ENCODE measurements around the gene KAT2A. TPM values are rescaled to one million over a fixed set of nuclear protein-coding genes. Genes with fewer than 3 reads are reported as not detected.
A peak's percentile ranks its signal among the peaks of the same experiment; 100 is the strongest.

Gene KAT2A
- total RNA-seq, 1 experiment from 2014 or later = 94.7 TPM

DNA sequence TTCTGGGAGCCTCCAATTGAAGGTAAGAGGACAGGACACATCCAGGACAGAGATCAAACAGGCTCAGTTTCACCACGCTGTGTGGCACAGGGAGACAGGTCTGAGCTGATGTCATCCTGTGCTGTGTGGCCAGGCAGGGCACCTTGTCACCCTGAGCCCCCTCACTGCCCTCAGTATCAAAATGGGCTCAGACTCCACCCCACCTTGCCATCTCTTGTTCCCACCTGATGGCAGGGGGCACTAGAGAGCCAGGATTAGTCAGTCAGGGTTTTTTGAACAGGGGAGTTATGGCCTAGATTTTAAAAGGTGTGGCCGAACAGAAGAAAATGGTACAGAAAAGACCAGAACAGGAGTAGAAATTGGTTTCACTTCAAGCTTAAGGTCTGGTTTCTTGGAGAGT, 2.6 kb downstream of the KAT2A start:
- Mint-ChIP-seq H3K27me3 (ENCODE audit: unreplicated experiment) (no peaks in the 10 kb centered on the region), H3K27ac (ENCODE audit: unreplicated experiment) (no peak overlapping the region), H3K9me3 (ENCODE audit: low read depth, unreplicated experiment) (no peaks in the 10 kb centered on the region), H3K36me3 (ENCODE audit: insufficient read depth, unreplicated experiment) (peaks cover 88% of the 10 kb centered on the region), H3K4me1 (ENCODE audit: low read depth, unreplicated experiment) (peaks cover 9% of the 10 kb centered on the region), H3K4me3 (ENCODE audit: low read depth, unreplicated experiment) (no peak overlapping the region)
- CTCF ChIA-PET = interaction anchor here (0.9 to 4.7 kb wide), 4 partner anchors 53 to 155 kb away, joined by 3 to 15 read pairs (median 4); partner anchors contain the start of gene DNAJC7
- TF ChIP-seq, protein P1, sequence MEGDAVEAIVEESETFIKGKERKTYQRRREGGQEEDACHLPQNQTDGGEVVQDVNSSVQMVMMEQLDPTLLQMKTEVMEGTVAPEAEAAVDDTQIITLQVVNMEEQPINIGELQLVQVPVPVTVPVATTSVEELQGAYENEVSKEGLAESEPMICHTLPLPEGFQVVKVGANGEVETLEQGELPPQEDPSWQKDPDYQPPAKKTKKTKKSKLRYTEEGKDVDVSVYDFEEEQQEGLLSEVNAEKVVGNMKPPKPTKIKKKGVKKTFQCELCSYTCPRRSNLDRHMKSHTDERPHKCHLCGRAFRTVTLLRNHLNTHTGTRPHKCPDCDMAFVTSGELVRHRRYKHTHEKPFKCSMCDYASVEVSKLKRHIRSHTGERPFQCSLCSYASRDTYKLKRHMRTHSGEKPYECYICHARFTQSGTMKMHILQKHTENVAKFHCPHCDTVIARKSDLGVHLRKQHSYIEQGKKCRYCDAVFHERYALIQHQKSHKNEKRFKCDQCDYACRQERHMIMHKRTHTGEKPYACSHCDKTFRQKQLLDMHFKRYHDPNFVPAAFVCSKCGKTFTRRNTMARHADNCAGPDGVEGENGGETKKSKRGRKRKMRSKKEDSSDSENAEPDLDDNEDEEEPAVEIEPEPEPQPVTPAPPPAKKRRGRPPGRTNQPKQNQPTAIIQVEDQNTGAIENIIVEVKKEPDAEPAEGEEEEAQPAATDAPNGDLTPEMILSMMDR (IDR thresholded peaks at IDR 0.05; ENCODE audit: unreplicated experiment) = peak; percentile 57
- no TSS peak for BruUV-seq (replicated peaks)
- intact Hi-C loops (cut with micrococcal nuclease; ENCODE audit: unreplicated experiment) = loop anchor here (5.0 to 10.0 kb wide), 2 partner anchors 51 to 286 kb away; no protein-coding TSS in a partner anchor
- DNase-seq = peak; percentile 75

DNA sequence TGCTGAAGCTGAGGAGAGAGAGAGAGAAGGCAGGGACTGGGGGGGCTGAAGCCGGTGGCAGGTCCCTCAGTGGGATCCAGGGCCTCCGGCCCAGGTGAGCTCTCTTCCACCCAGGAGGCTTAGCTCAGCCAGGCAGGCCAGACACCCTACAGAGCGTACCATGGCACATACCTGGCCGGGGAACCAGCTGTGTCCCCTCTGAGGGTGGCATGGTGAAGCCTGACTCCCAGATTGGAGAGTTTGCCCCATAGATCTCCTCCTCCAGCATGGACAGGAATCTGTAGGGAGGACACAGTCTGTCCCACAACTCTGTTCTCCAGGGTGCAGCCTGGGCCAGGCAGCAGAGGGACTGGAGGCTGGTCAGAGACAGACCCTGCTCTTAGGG, 3.0 kb downstream of the KAT2A start:
- CTCF ChIA-PET = interaction anchor here (1.4 to 4.7 kb wide), 3 partner anchors 53 to 101 kb away, joined by 3 to 15 read pairs (median 4); partner anchors contain the start of gene DNAJC7
- Mint-ChIP-seq H3K36me3 (ENCODE audit: insufficient read depth, unreplicated experiment) (peaks cover 88% of the 10 kb centered on the region), H3K4me3 (ENCODE audit: low read depth, unreplicated experiment) (no peak overlapping the region), H3K9me3 (ENCODE audit: low read depth, unreplicated experiment) (no peaks in the 10 kb centered on the region), H3K4me1 (ENCODE audit: low read depth, unreplicated experiment) (peaks cover 9% of the 10 kb centered on the region), H3K27ac (ENCODE audit: unreplicated experiment) (no peak overlapping the region), H3K27me3 (ENCODE audit: unreplicated experiment) (no peaks in the 10 kb centered on the region)
- intact Hi-C loops (cut with micrococcal nuclease; ENCODE audit: unreplicated experiment) = loop anchor here (5.0 to 10.0 kb wide), 2 partner anchors 51 to 287 kb away; no protein-coding TSS in a partner anchor
- no peak for DNase-seq
- BruUV-seq (replicated peaks) = no TSS peak
- TF ChIP-seq, protein P1 (IDR thresholded peaks at IDR 0.05; ENCODE audit: unreplicated experiment) = no peak

DNA sequence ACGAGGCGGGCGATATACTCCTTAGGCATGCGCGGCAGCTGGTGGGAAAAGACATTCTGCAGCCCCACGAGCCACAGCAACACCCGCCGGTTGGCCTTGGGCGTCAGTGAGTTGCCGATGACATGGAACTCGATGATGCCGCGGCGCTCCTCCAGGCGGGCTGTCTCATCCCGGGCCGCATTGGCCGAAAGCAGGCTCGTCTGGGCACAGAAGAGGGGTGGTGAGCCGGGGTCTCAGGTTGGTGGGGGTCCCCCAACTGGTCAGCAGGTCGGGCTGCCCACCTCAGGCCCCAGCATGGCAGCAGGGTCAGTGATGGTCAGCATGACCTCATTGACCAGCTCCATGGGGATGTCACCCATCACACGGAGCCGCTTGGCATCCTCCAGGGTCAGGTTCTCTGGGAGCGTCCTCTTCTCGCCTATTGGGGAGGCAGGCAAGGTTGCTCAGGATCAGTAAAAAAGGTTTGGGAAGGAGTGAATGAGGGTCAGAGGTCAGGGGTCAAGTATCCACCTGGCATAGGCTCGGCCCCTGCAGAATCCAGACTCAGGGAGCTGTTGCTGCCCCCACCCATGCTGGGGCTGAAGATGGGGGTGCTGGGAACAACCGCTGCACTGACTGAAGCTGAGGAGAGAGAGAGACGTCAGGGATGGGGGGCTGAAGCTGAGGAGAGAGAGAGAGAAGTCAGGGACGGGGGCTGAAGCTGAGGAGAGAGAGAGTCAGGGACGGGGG, 3.6 kb downstream of the KAT2A start:
- Mint-ChIP-seq H3K9me3 (ENCODE audit: low read depth, unreplicated experiment) (no peaks in the 10 kb centered on the region), H3K4me3 (ENCODE audit: low read depth, unreplicated experiment) (no peak overlapping the region), H3K27ac (ENCODE audit: unreplicated experiment) (no peak overlapping the region), H3K4me1 (ENCODE audit: low read depth, unreplicated experiment) (peaks cover 9% of the 10 kb centered on the region), H3K36me3 (ENCODE audit: insufficient read depth, unreplicated experiment) (peaks cover 86% of the 10 kb centered on the region), H3K27me3 (ENCODE audit: unreplicated experiment) (no peaks in the 10 kb centered on the region)
- TF ChIP-seq, protein P1 (IDR thresholded peaks at IDR 0.05; ENCODE audit: unreplicated experiment) = no peak
- intact Hi-C loops (cut with micrococcal nuclease; ENCODE audit: unreplicated experiment) = loop anchor here (5.0 to 10.0 kb wide), 2 partner anchors 50 to 287 kb away; no protein-coding TSS in a partner anchor
- no peak for DNase-seq
- BruUV-seq (replicated peaks) = no TSS peak
- CTCF ChIA-PET = interaction anchor here (1.4 to 4.7 kb wide), 3 partner anchors 52 to 100 kb away, joined by 3 to 15 read pairs (median 4); partner anchors contain the start of gene DNAJC7

DNA sequence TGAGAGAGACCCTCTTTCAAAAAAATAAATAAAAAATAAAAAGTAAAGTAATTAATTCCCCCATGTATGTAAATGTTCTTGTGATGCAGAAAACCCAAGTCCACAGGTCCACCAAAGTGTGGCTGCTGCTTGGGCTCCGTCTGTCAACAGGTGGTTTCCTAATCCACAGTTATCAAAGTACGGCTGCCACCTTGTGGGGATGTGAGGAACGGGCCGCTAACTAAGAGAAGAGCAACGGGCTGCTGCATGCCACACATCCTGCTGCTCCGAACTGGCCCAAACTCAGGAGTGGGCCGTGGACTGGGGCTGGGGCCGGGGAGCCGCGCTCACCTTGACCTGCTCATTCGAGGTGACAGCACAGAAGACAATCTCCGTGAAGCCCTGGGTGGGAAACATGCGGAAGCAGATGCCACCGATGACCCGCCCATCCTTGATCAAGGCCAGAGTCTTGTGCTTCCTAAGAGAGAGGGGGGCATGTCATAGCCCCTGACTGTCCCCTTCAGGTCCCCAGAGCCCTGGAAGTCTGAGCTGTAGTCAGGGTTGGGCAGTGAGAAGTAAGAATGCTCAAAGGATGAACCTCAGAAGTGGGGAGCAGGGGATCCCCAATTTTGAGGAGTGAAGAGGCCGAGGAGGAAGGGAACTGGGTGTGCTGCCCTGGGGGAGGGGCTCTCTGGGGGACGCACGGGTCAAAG, 4.3 kb downstream of the KAT2A start:
- TF ChIP-seq, protein P1 (IDR thresholded peaks at IDR 0.05; ENCODE audit: unreplicated experiment) = peak; percentile 96
- intact Hi-C loops (cut with micrococcal nuclease; ENCODE audit: unreplicated experiment) = loop anchor here (1.0 to 10.0 kb wide), 4 partner anchors 50 to 288 kb away; no protein-coding TSS in a partner anchor
- BruUV-seq (replicated peaks) = no TSS peak
- Mint-ChIP-seq H3K27me3 (ENCODE audit: unreplicated experiment) (no peaks in the 10 kb centered on the region), H3K27ac (ENCODE audit: unreplicated experiment) (no peak overlapping the region), H3K36me3 (ENCODE audit: insufficient read depth, unreplicated experiment) (peaks cover 86% of the 10 kb centered on the region), H3K4me1 (ENCODE audit: low read depth, unreplicated experiment) (peaks cover 13% of the 10 kb centered on the region), H3K4me3 (ENCODE audit: low read depth, unreplicated experiment) (no peak overlapping the region), H3K9me3 (ENCODE audit: low read depth, unreplicated experiment) (no peaks in the 10 kb centered on the region)
- peak; percentile 92 for DNase-seq
- CTCF ChIA-PET = interaction anchor here (1.3 to 4.7 kb wide), 2 partner anchors 92 to 154 kb away, joined by 8 to 15 read pairs; no protein-coding TSS in a partner anchor
